GM19099 (cell line): ENCODE measurements around the gene UGP2.

Experiments
- POLR2A ChIP-seq: IDR thresholded peaks from 3 replicates; pipeline ENCODE4 v1.6.1; 2011; ENCODE audit warnings: low read depth; ENCODE audit not compliant: insufficient read length; ENCODE audit errors: extremely low read depth

UGP2 gene

GRCh38 chr2:63853527-63854310 lies 12.0 kb downstream of the UGP2 start:
- no peak for TF ChIP-seq POLR2A

DNA sequence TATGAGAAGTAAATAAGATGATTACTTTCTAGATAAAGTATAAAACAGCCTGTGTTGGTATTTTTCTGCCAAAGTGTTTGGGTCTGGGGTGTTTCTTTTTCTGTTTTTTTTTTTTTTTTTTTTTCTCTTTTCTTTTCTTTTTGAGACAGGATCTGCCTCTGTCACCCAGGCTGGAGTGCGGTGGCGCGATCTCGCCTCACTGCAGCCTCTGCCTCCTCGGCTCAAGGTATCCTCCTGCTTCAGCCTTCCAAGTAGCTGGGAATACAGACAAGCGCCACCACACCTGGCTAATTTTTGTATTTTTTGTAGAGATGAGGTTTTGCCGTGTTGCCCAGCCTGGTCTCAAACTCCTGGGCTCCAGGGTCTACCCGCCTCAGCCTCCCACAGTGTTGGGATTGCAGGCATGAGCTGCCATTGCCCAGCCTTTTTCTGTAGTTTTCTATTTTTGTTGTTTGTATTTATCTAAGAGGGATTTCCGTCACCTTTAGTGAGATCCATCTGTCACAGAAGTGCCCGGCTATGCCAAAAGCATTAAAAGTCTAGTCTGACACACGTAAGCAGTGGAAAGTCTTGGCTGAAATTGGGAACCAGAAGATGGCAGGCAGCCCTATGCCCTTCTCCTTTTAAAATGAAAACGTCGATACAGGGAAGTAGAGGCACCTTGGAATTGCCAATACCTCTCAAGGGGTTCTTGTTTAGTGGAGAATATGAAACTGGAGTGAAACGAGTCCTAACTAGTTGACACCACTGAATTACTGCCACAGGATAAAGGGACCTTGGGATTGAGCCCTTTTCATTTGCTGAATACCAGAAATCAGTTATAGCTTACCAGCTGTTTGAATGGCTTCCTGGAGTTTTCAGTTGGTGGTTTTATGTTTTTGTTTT lies 14.0 kb downstream of the UGP2 start:
- no peak for TF ChIP-seq POLR2A

DNA sequence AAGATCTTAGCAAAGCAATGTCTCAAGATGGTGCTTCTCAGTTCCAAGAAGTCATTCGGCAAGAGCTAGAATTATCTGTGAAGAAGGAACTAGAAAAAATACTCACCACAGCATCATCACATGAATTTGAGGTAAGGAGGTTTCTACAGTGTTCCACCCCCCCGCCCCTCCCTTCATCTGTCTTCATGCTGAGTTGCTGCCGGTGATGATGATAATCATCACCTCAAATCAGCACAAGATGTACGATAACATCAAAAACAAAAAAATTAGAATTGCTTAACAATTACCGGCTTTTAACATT lies 14.6 kb downstream of the UGP2 start:
- TF ChIP-seq POLR2A = no peak

- no peak for TF ChIP-seq POLR2A
Measured at GRCh38 chr2:63858291-63858690, 16.6 kb downstream of the UGP2 start.

DNA sequence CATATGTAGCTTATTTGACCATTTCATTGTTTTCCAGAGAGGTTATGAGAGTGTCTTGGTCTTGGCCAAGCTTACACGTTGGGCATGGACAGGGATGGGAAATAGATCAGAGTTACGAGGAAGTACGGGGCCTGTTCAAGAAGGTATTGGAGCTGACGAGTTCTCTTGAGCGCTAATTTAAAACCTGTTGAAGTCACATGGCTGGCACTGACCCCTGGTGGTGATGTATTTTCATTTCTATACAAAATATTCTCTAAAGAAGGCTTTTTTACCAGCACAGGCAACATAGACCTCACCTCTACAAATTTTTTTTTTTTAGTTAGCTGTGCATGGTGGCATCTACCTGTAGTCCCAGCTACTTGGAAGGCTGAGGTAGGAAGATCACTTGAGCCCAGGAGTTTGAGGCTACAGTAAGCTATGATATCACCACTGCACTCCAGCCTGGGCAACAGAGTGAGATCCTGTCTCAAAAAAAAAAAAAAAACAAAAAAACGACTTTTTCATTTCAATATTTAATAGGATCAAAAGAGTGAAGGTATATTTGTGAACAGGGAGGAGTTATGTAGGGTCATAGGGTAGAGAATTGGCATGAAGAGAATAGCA lies 19.6 kb downstream of the UGP2 start:
- TF ChIP-seq POLR2A = no peak

DNA sequence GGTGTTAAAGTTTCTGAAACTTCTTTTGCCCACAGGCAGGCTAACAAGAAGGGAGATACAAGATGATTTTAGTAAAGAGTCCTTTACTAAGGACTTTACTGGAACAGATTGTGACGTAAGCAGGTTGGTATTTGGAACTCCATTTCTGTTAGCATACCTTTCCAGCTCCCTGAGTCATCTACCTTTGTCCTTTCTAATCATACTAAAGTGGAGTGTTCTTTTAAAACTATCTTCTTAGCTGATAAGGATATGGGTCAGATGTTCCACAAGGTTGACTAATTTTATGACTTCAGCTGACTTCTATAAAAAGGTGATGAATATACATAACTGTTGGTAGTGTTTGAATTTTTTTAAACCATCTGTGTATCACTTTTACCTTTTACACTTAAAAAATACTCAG lies 21.1 kb downstream of the UGP2 start:
- TF ChIP-seq POLR2A = no peak

DNA sequence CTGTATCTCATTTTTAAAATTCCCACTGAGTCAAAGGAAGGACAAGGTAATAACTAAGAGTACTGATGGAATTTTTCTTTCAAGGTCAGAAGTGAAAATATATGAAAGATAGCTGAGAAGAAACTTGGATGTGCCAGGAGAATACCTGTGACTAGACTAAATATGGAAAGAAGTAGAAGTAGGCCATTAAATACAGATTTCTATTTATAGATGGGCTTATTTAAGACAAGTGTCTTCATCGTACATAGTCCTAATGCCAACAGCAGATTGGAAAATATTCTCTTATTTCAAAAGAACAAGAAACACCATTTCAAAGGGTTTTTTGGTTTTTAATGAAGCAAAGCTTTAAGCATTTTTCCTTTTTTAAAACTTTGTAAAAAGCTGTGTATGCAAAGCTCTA lies 22.0 kb downstream of the UGP2 start:
- no peak for TF ChIP-seq POLR2A

DNA sequence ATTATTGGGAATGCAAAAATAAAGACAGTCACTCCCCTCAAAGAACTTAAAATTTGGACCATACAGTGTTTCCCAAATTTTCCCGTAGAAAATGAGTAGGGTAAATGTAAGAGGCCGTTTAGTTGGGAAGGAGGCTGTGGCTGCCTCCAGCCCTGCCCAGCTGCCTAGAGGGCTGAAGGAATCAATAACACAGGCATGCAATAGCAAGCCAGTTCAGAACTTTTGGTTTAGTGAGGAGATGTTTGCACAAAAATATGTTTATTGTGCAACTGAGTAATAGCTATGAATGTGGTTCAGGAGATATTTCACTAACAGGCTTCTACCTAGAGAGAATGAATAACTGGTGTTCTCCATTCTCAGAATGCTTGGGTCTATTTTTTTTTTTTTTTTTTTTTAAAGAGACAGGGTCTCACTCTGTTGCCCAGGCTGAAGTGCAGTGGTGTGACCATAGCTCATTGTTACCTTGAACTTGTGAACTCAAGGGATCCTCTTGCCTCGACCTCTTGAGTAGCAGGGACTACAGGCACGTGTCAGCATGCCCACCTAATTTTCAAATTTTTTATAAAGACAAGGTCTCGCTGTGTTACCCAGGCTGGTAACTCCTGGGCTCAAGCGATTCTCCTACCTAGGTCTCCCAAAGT lies 23.6 kb downstream of the UGP2 start:
- TF ChIP-seq POLR2A = no peak

DNA sequence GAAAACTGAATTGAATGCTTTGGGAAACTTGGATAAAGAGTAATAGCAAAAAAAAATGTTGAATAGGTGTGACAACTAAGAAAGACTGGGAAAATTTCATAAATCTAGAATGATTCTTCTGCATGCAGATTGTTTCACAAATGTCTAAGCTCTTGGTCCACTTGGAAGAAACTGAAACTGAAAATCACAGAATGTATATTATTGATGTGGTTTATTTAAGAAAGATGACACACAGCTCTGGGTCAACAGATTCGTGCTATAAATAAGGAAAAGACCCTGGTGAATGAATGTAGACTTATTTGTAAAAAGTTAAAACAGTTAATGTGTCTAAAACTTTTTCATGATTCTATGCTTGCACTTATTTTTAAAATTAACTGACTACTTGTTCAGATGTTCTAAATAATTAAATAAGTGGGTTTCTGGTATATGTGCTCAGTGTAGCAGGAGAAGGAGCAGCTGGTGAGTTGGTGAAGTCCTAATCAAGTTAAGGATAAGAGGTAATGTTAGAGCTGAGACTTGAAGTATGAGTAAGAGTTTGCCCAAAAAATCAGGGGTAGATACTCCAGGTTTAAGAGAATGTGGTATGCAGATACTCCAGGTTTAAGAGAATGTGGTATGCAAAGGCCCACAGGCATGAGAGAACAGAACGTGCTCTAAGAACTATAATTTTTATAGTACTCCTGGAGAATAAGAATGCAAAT lies 24.5 kb downstream of the UGP2 start:
- TF ChIP-seq POLR2A = no peak

- TF ChIP-seq POLR2A = no peak
Measured at GRCh38 chr2:63870679-63871078, 29.0 kb downstream of the UGP2 start.

- no peak for TF ChIP-seq POLR2A
Measured at GRCh38 chr2:63871864-63872263, 30.2 kb downstream of the UGP2 start.

DNA sequence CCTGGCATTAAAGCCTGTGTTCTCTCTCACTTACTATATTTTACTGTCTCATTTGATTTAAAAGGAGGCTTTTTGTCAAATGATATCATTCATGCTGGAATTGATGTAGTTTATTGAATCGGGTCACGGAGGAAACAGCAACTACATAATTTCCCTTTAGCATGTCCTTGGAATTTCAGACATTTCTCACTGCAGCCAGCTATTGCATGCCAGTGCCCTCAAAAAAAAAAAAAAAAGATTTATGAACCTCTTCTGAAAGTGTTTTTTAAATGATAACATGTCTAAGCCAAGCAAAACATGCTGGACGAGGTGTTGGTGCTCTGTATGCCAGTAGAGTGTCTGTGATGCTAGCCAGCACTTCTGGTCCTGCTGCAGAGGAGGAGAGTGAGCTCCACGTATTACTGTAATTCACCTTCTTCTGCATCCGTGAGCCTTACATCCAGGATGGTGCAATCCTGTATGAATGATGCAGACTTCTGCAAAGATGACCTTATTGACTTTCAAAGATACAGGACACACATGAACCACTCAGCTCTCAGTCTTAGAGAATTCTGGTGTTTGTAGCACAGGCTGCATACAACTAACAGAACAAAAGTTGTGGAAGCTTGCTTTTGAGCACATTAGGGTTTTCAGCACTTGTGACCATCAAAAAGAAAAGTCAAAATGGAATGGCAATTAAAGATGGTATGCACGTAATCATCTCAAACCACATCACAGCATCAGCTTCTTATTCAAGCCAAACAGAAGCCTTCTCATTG lies 31.1 kb downstream of the UGP2 start:
- TF ChIP-seq POLR2A = no peak

- no peak for TF ChIP-seq POLR2A
Measured at GRCh38 chr2:63874204-63875130, 32.8 kb downstream of the UGP2 start.
